PC-3 (cell line): Measurements from ENCODE around the gene PCDHA2.

Experiments
- EZH2 ChIP-seq: fragments of 300-600 bp; sonication (generic); IDR thresholded peaks from one replicate; pipeline ENCODE4 v1.6.1; 2017; ENCODE audit warnings: antibody characterized with exemption, mild to moderate bottlenecking, low read length; ENCODE audit not compliant: unreplicated experiment
- EZH2phosphoT487 ChIP-seq: fragments of 300-600 bp; sonication (generic); IDR thresholded peaks from 2 replicates; pipeline ENCODE4 v1.6.1; 2018; ENCODE audit warnings: mild to moderate bottlenecking, antibody characterized with exemption, low read length, borderline replicate concordance
- TF ChIP-seq, protein P1 (sequence below): fragments of 300-600 bp; sonication (generic); conservative IDR thresholded peaks from 2 replicates; pipeline ENCODE4 v1.5.1; 2017; ENCODE audit warnings: antibody characterized with exemption, low read depth, mild to moderate bottlenecking, low read length

GRCh38 chr5:140795259-140795641, 598 bp downstream of the PCDHA2 start:
- TF ChIP-seq, protein P1, sequence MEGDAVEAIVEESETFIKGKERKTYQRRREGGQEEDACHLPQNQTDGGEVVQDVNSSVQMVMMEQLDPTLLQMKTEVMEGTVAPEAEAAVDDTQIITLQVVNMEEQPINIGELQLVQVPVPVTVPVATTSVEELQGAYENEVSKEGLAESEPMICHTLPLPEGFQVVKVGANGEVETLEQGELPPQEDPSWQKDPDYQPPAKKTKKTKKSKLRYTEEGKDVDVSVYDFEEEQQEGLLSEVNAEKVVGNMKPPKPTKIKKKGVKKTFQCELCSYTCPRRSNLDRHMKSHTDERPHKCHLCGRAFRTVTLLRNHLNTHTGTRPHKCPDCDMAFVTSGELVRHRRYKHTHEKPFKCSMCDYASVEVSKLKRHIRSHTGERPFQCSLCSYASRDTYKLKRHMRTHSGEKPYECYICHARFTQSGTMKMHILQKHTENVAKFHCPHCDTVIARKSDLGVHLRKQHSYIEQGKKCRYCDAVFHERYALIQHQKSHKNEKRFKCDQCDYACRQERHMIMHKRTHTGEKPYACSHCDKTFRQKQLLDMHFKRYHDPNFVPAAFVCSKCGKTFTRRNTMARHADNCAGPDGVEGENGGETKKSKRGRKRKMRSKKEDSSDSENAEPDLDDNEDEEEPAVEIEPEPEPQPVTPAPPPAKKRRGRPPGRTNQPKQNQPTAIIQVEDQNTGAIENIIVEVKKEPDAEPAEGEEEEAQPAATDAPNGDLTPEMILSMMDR: no peak
- TF ChIP-seq EZH2 (no peak), EZH2phosphoT487 (no peak)
